Mesenteric fat pad (tissue), 1 donor: ENCODE data around the gene NUP214. TPM values are rescaled to one million over a fixed set of nuclear protein-coding genes. Genes with fewer than 3 reads are reported as not detected.

Experiments
- DNase-seq: peaks from one replicate; pipeline ENCODE4 v3.0.0-alpha.2; 2020; ENCODE audit warnings: low spot score
- long read RNA-seq: library from polyadenylated mRNA; unstranded; transcript quantifications from one replicate; pipeline ENCODE4 v2.0.0, GENCODE V29; 2020
- total RNA-seq: library from RNA; stranded (reverse); fragmentation: NEBNext Ultra II Directional; extraction: Animal tissue kit (Norgen Biotek cat#: 25700); gene quantifications from one replicate; pipeline ENCODE4 v1.2.1, GENCODE V29; 2021
- donor health status: DM: yes; HTN: yes; CAD: no.

Gene NUP214
- total RNA-seq, result 68.4 TPM
- long read RNA-seq, partial matches to known transcripts, result 38 of 50 reads
- long read RNA-seq, other reads (novel, unspliced or antisense), result 12 of 50 reads

- DNase-seq, result peak; percentile 100
Measured at GRCh38 chr9:131125288-131126058, at the start of gene NUP214. Gene NUP214 (plus strand): TSS chr9:131125586. CDS start chr9:131125705, 119 bp downstream.

- DNase-seq, result no peak
Measured at GRCh38 chr9:131076347-131077195, 48.8 kb upstream of the NUP214 start.

GRCh38 chr9:131078427-131079366, 46.7 kb upstream of the NUP214 start:
- DNase-seq, result no peak

GRCh38 chr9:131080589-131080988, 44.8 kb upstream of the NUP214 start:
- DNase-seq, result no peak

- DNase-seq, result no peak
Measured at GRCh38 chr9:131081868-131082267, 43.5 kb upstream of the NUP214 start.

- no peak for DNase-seq
Measured at GRCh38 chr9:131082774-131083512, 42.4 kb upstream of the NUP214 start.

- no peak for DNase-seq
Measured at GRCh38 chr9:131084661-131085369, 40.6 kb upstream of the NUP214 start.

GRCh38 chr9:131085370-131086122, 39.8 kb upstream of the NUP214 start:
- DNase-seq, result no peak

GRCh38 chr9:131087354-131087893, 38.0 kb upstream of the NUP214 start:
- no peak for DNase-seq

- DNase-seq, result no peak
Measured at GRCh38 chr9:131090025-131090787, 35.2 kb upstream of the NUP214 start.

GRCh38 chr9:131091352-131091992, 33.9 kb upstream of the NUP214 start:
- DNase-seq, result no peak

- no peak for DNase-seq
Measured at GRCh38 chr9:131092030-131092429, 33.4 kb upstream of the NUP214 start.

- no peak for DNase-seq
Measured at GRCh38 chr9:131092548-131093440, 32.6 kb upstream of the NUP214 start.

GRCh38 chr9:131094015-131094414, 31.4 kb upstream of the NUP214 start:
- DNase-seq, result no peak

- no peak for DNase-seq
Measured at GRCh38 chr9:131094622-131095021, 30.8 kb upstream of the NUP214 start.

GRCh38 chr9:131095666-131096268, 29.6 kb upstream of the NUP214 start:
- DNase-seq, result no peak
